K562 (cell line): Measurements from ENCODE around the gene ATP5PF. TPM values are rescaled to one million over a fixed set of nuclear protein-coding genes. Genes with fewer than 3 reads are reported as not detected.

Experiments used
- ATAC-seq: fragments of 200-7000 bp; cut with Tn5 transposase; 3 replicates; pipeline ENCODE4 v1.9.1; 2020; ENCODE audit warnings: moderate library complexity
- BruUV-seq: library from RNA; stranded (reverse); fragments of 400-500 nt; replicated peaks from 2 replicates; lab custom pipeline; 2021; lab: Mats Ljungman, UMichigan
- CTCF ChIA-PET: fragments of 300-600 bp; formaldehyde crosslinking; extraction: SDS; loops from one replicate; lab custom pipeline; 2021; ENCODE audit warnings: low intra/inter-chr PET ratio; lab: Yijun Ruan, JAX
- POLR2A ChIA-PET: fragments of 300-600, 350-650 bp; sonication (Branson Sonifier 250); formaldehyde crosslinking; extraction: SDS; loops from one replicate; lab custom pipeline; 2021; ENCODE audit warnings: antibody characterized with exemption, inconsistent platforms; lab: Yijun Ruan, JAX
- DNase-seq, 4 experiments: peaks; one replicate each; pipeline versions ENCODE4 v3.0.0 to v3.0.0-alpha.2; 2011 to 2018; ENCODE audit warnings: low spot score in 3 of 4, mixed read lengths in 3 of 4; ENCODE audit errors: extremely low read depth in 1 of 4
- FAIRE-seq: peaks from 2 replicates; lab custom pipeline; 2011; peaks lifted over from hg19 to GRCh38; lab: Jason Lieb, UNC
- H2AFZ ChIP-seq: 2 replicates; pipeline ENCODE4 v1.6.0; 2011; ENCODE audit warnings: low read depth, low read length, control low read depth, inconsistent platforms
- H3K27ac ChIP-seq: fragments of 200-600 bp; 3 replicates; pipeline ENCODE4 v1.8.0; 2011; ENCODE audit warnings: low read depth, mild to moderate bottlenecking, control low read depth, inconsistent platforms, low read length, moderate library complexity, mixed read lengths; ENCODE audit errors: extremely low read depth
- H3K27me3 ChIP-seq, 2 experiments: fragments of 300-600 bp in 1 of 2; 2 replicates in 1 of 2; 3 replicates in 1 of 2; pipeline versions ENCODE4 v1.6.0 to v1.8.0; 2011; ENCODE audit warnings: inconsistent platforms in 2 of 2, low read length in 2 of 2, mild to moderate bottlenecking in 1 of 2, mixed read lengths in 1 of 2, moderate library complexity in 1 of 2; ENCODE audit not compliant: control insufficient read depth in 2 of 2, insufficient read depth in 2 of 2
- H3K36me3 ChIP-seq: fragments of 300-600 bp; 3 replicates; pipeline ENCODE4 v1.8.0; 2011; ENCODE audit warnings: mild to moderate bottlenecking, low read length, inconsistent platforms; ENCODE audit not compliant: control insufficient read depth, insufficient read depth
- H3K4me1 ChIP-seq, 2 experiments: fragments of 200-600 bp in 1 of 2; replicated peaks in 1 of 2; 2 replicates in 1 of 2; 3 replicates in 1 of 2; pipeline versions ENCODE4 v1.5.1 to v1.8.0; 2011; ENCODE audit warnings: inconsistent platforms in 2 of 2, low read length in 2 of 2, mild to moderate bottlenecking in 1 of 2, mixed read lengths in 1 of 2, moderate library complexity in 1 of 2; ENCODE audit not compliant: control insufficient read depth in 2 of 2, insufficient read depth in 2 of 2
- H3K4me2 ChIP-seq: 2 replicates; pipeline ENCODE4 v1.6.1; 2011; ENCODE audit warnings: low read length, control low read depth, inconsistent platforms, mixed read lengths; ENCODE audit not compliant: insufficient read depth
- H3K4me3 ChIP-seq: fragments of 200-600 bp; sonication (generic), shearing (Covaris generic); 2 replicates; pipeline ENCODE4 v1.5.1; 2016; ENCODE audit warnings: control low read depth, inconsistent platforms
- H3K79me2 ChIP-seq: fragments of 200-600 bp; 3 replicates; pipeline ENCODE4 v1.8.0; 2011; ENCODE audit warnings: low read length, inconsistent platforms; ENCODE audit not compliant: control insufficient read depth, insufficient read depth
- H3K9ac ChIP-seq, 2 experiments: 2 replicates each; pipeline versions ENCODE4 v1.6.0 to v1.6.1; 2011; ENCODE audit warnings: low read depth in 2 of 2, low read length in 2 of 2, control low read depth in 1 of 2, inconsistent platforms in 1 of 2, mild to moderate bottlenecking in 1 of 2, mixed read lengths in 1 of 2; ENCODE audit not compliant: insufficient read depth in 1 of 2
- H3K9me1 ChIP-seq: one replicate; pipeline ENCODE4 v1.6.0; 2011; ENCODE audit warnings: inconsistent platforms, mild to moderate bottlenecking, low read length, moderate library complexity; ENCODE audit not compliant: control insufficient read depth, insufficient read depth
- H3K9me3 ChIP-seq: replicated peaks from 2 replicates; pipeline ENCODE4 v1.5.1; 2011; ENCODE audit warnings: low read depth, low read length, inconsistent platforms; ENCODE audit not compliant: control insufficient read depth, insufficient read depth
- H4K20me1 ChIP-seq: replicated peaks from 2 replicates; pipeline ENCODE4 v1.6.1; 2011; ENCODE audit warnings: low read length, inconsistent platforms, mixed read lengths; ENCODE audit not compliant: control insufficient read depth, insufficient read depth
- ARNT ChIP-seq, 2 experiments: fragments of 450-650 bp; IDR thresholded peaks; 2 replicates each; pipeline ENCODE4 v1.6.1; 2016; ENCODE audit warnings: mild to moderate bottlenecking in 1 of 2
- GABPA ChIP-seq: fragments of 200-800 bp; sonication (Bioruptor generic); conservative IDR thresholded peaks from 2 replicates; pipeline ENCODE4 v1.6.1; 2016; ENCODE audit warnings: low read depth, missing genetic modification characterization, missing compliant biosample characterization
- HLTF ChIP-seq: fragments of 450-650 bp; IDR thresholded peaks from 2 replicates; pipeline ENCODE4 v1.6.1; 2016
- NR2C1 ChIP-seq, 2 experiments: fragments of 450-650 bp; IDR thresholded peaks; 2 replicates each; pipeline ENCODE4 v1.6.1; 2017; ENCODE audit warnings: mild to moderate bottlenecking in 2 of 2, antibody characterized with exemption in 1 of 2, inconsistent platforms in 1 of 2, missing compliant biosample characterization in 1 of 2, missing genetic modification characterization in 1 of 2
- PCBP1 ChIP-seq: fragments of 200-400 bp; formaldehyde crosslinking; IDR thresholded peaks from 2 replicates; pipeline ENCODE4 v1.6.1; 2018; ENCODE audit warnings: mild to moderate bottlenecking, low read depth, low read length; ENCODE audit not compliant: poor library complexity, severe bottlenecking
- PHF21A ChIP-seq: fragments of 450-650 bp; IDR thresholded peaks from 2 replicates; pipeline ENCODE4 v1.6.1; 2017; ENCODE audit warnings: low read depth, borderline replicate concordance
- POLR2AphosphoS5 ChIP-seq: IDR thresholded peaks from 2 replicates; pipeline ENCODE4 v1.6.1; 2011; ENCODE audit warnings: mild to moderate bottlenecking, low read depth, low read length, moderate library complexity; ENCODE audit not compliant: control insufficient read depth, insufficient read depth
- POLR2B ChIP-seq: fragments of 450-650 bp; IDR thresholded peaks from 2 replicates; pipeline ENCODE4 v1.6.1; 2018; ENCODE audit warnings: low read depth; ENCODE audit not compliant: partially characterized antibody
- RBM15 ChIP-seq: fragments of 200-400 bp; formaldehyde crosslinking; IDR thresholded peaks from 2 replicates; pipeline ENCODE4 v1.6.1; 2018; ENCODE audit warnings: mild to moderate bottlenecking, low read length, moderate library complexity; ENCODE audit not compliant: insufficient read depth
- RBM22 ChIP-seq: fragments of 200-400 bp; formaldehyde crosslinking; IDR thresholded peaks from 2 replicates; pipeline ENCODE4 v1.6.1; 2018; ENCODE audit warnings: low read length, low read depth; ENCODE audit not compliant: poor library complexity, severe bottlenecking
- STAG1 ChIP-seq: sonication (generic); formaldehyde crosslinking; IDR thresholded peaks from 2 replicates; pipeline ENCODE4 v1.5.0; 2020; ENCODE audit warnings: missing genetic modification reagents, borderline replicate concordance
- ZNF316 ChIP-seq: fragments of 450-650 bp; IDR thresholded peaks from 2 replicates; pipeline ENCODE4 v1.6.1; 2016
- ZNF76 ChIP-seq: fragments of 250-450 bp; sonication (Bioruptor Pico); IDR thresholded peaks from 2 replicates; pipeline ENCODE4 v1.4.0; 2020; ENCODE audit warnings: mild to moderate bottlenecking, moderate library complexity, borderline replicate concordance
- WGBS: fragments of 100-300 bp; shearing (Covaris generic); methylation state at CpG from one replicate; pipeline ENCODE4 v1.1.6; 2016; ENCODE audit warnings: low coverage, mixed read lengths; ENCODE audit not compliant: insufficient coverage; ENCODE audit errors: missing lambda C conversion rate; 5-methylcytosine and 5-hydroxymethylcytosine counted together
- in situ Hi-C: fragments of 300-500 bp; cut with MboI; formaldehyde crosslinking; loops from 4 replicates; pipeline ENCODE4 v1.15.0; 2018; ENCODE audit warnings: inconsistent platforms, mixed read lengths
- intact Hi-C: fragments of 100-400 bp; cut with micrococcal nuclease; formaldehyde crosslinking; loops from 2 replicates; pipeline ENCODE4 v1.14.2; 2022
- polyA plus RNA-seq, 8 experiments: library from polyadenylated mRNA; depleted of rRNA in 4 of 8; stranded (reverse) in 5 of 8; unstranded in 3 of 8; fragments of >200 nt; fragmentation: Nextera tagmentation in 2 of 8; fragmentation: Illumina TruSeq in 1 of 8; extraction: Ambion mirVana in 2 of 8; extraction: Trizol in 1 of 8; gene quantifications; 2 replicates each; pipeline versions ENCODE4 v1.2.1 to v1.2.3, GENCODE V29; 2011 to 2014; ENCODE audit warnings: inconsistent platforms in 1 of 8, missing spikeins in 1 of 8
- total RNA-seq, 7 experiments: library from RNA; depleted of rRNA in 6 of 7; stranded (reverse); fragments of >200 nt in 6 of 7; fragmentation: Illumina TruSeq in 2 of 7; extraction: Trizol in 2 of 7; gene quantifications; 2 replicates each; pipeline versions ENCODE4 v1.2.1 to v1.2.3, GENCODE V29; 2011 to 2021; ENCODE audit warnings: low replicate concordance in 1 of 7
- TF ChIP-seq, protein P1 (sequence below): fragments of 250-450 bp; sonication (Bioruptor Pico); IDR thresholded peaks from 2 replicates; pipeline ENCODE4 v1.9.0; 2021; ENCODE audit warnings: mild to moderate bottlenecking
- TF ChIP-seq, protein P2 (sequence below): fragments of 450-650 bp; IDR thresholded peaks from 2 replicates; pipeline ENCODE4 v1.6.1; 2014; ENCODE audit warnings: low read depth, mild to moderate bottlenecking, moderate library complexity, borderline replicate concordance

Gene ATP5PF
- total and polyA plus RNA-seq, 9 of the 15 experiments (the other 6 are each of a cell fraction or from before 2014, with no cell fraction given), result 242 to 2,488 (median 533) TPM

DNA sequence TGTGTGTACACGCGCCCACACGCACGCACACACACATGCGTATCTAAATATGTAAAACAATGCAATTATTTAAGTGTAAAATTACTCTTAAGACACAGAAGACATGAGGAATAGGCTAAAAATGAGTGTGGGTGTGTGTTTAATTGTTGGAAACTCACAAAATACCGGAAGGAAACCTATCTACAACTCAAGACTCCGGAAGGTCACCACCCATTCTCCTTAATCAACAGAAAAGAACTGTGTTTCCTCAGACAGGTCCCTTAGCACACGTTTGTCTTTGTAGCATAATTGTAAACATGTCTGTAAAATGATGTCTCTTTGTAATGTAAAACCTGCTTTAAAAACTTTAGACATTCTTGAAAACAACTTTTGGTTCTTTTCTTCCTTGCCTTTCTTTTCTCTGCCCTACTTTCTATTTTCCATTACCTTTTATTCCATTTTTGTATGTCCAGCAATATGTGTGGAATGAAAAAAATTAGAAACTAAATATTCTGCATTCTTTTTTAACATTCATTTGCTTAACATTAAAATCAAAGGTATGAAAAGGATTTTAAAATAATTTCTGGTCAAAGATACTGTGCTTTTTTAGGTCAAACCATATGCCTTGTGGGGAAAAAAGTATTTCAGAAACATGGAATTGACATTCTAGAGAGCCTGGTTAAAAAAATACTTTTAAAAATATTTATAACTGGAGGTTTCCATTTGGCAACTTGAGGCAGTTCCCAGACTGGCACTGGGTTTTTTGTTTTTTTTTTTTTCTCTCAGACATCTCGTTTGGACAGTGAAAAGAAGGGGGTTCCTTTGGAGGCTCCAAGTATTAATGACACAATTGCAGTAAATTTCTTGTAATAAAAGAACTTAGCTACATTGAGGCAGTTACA lies 46.2 kb downstream of the ATP5PF start:
- in situ Hi-C loops, result no loop called here
- no peak for DNase-seq
- FAIRE-seq, result peak; percentile 11
- ATAC-seq, result peak; percentile 48; the same call in 1 of the 3 replicates
- no peak overlapping the region for H3K9ac ChIP-seq
- peak overlapping the region; percentile 65 for H2AFZ ChIP-seq
- no peaks in the 10 kb centered on the region for H3K79me2 ChIP-seq
- no peaks in the 10 kb centered on the region for H3K9me1 ChIP-seq
- ChIA-PET POLR2A (no interaction called here), CTCF (no interaction called here)
- H3K27ac ChIP-seq, result no peak overlapping the region
- H3K36me3 ChIP-seq, result no peaks in the 10 kb centered on the region
- H3K4me2 ChIP-seq, result no peak overlapping the region
- no TSS peak for BruUV-seq
- no peaks in the 10 kb centered on the region for H4K20me1 ChIP-seq
- intact Hi-C loops, result no loop called here
- WGBS, result 8% methylated on average over 9 of the region's 9 CpGs
- no peaks in the 10 kb centered on the region for H3K4me1 ChIP-seq
- TF ChIP-seq ZNF76 (no peak), POLR2B (no peak), PCBP1 (no peak), POLR2AphosphoS5 (no peak), ARNT (IDR thresholded peaks at IDR 0.05) (no peak), GABPA (tag) (peak; percentile 84), HLTF (no peak), RBM22 (no peak), ZNF316 (no peak), RBM15 (no peak), NR2C1 (IDR thresholded peaks at IDR 0.05) (0 out of 2 replicates have a peak, but pooled peaks have one; percentile 32), NR2C1 (tag; IDR thresholded peaks at IDR 0.05) (no peak), STAG1 (no peak), PHF21A (no peak)
- TF ChIP-seq, protein P1, sequence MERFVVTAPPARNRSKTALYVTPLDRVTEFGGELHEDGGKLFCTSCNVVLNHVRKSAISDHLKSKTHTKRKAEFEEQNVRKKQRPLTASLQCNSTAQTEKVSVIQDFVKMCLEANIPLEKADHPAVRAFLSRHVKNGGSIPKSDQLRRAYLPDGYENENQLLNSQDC (CRISPR knock-in tag), result no peak
- TF ChIP-seq, protein P2, sequence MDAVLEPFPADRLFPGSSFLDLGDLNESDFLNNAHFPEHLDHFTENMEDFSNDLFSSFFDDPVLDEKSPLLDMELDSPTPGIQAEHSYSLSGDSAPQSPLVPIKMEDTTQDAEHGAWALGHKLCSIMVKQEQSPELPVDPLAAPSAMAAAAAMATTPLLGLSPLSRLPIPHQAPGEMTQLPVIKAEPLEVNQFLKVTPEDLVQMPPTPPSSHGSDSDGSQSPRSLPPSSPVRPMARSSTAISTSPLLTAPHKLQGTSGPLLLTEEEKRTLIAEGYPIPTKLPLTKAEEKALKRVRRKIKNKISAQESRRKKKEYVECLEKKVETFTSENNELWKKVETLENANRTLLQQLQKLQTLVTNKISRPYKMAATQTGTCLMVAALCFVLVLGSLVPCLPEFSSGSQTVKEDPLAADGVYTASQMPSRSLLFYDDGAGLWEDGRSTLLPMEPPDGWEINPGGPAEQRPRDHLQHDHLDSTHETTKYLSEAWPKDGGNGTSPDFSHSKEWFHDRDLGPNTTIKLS, result no peak
- H3K4me3 ChIP-seq, result no peak overlapping the region
- no peaks in the 10 kb centered on the region for H3K9me3 ChIP-seq
- no peaks in the 10 kb centered on the region for H3K27me3 ChIP-seq
